WTC11 (cell line): ENCODE measurements around the gene LRRC3C. TPM values are rescaled to one million over a fixed set of nuclear protein-coding genes. Genes with fewer than 3 reads are reported as not detected.

Experiments
- ATAC-seq: fragments of 200-7000 bp; cut with Tn5 transposase; 2 replicates; pipeline ENCODE4 v1.10.0; 2021; ENCODE audit warnings: mild to moderate bottlenecking, moderate library complexity
- Bru-seq: library from RNA; stranded (reverse); fragments of 400-500 nt; gene quantifications from one replicate; lab custom pipeline; 2021; lab: Mats Ljungman, UMichigan
- CTCF ChIA-PET: fragments of 300-600 bp; sonication (Branson Sonifier 250); formaldehyde crosslinking; loops from one replicate; lab custom pipeline; 2021; ENCODE audit warnings: antibody characterized with exemption; lab: Charles Lee
- POLR2A ChIA-PET: fragments of 350-600 bp; sonication (Branson Sonifier 250); formaldehyde crosslinking; loops from one replicate; lab custom pipeline; 2021; ENCODE audit warnings: antibody characterized with exemption; lab: Charles Lee
- DNase-seq: peaks from one replicate; pipeline ENCODE4 v3.0.0; 2021; ENCODE audit warnings: low spot score
- H3K27ac Mint-ChIP-seq: 2 replicates; pipeline ENCODE4 v1.8.0; 2021; ENCODE audit warnings: mixed read lengths
- H3K27me3 Mint-ChIP-seq: 2 replicates; pipeline ENCODE4 v1.8.0; 2021; ENCODE audit warnings: low read depth, mild to moderate bottlenecking, moderate library complexity, mixed read lengths
- H3K36me3 Mint-ChIP-seq: 2 replicates; pipeline ENCODE4 v1.8.0; 2021; ENCODE audit warnings: mixed read lengths
- H3K4me1 Mint-ChIP-seq: 2 replicates; pipeline ENCODE4 v1.8.0; 2022; ENCODE audit warnings: mixed read lengths
- H3K4me3 Mint-ChIP-seq: 2 replicates; pipeline ENCODE4 v1.8.0; 2021; ENCODE audit warnings: mild to moderate bottlenecking, moderate library complexity, mixed read lengths
- H3K9me3 Mint-ChIP-seq: 2 replicates; pipeline ENCODE4 v1.8.0; 2021; ENCODE audit warnings: mixed read lengths
- AFF4 ChIP-seq: sonication (generic); formaldehyde crosslinking; IDR thresholded peaks from 2 replicates; pipeline ENCODE4 v1.8.1; 2023; ENCODE audit warnings: mild to moderate bottlenecking, missing genetic modification reagents, borderline replicate concordance
- ATF3 ChIP-seq: sonication (generic); formaldehyde crosslinking; conservative IDR thresholded peaks from 2 replicates; pipeline ENCODE4 v1.8.1; 2022; ENCODE audit warnings: mild to moderate bottlenecking, missing genetic modification reagents
- CREM ChIP-seq: sonication (generic); formaldehyde crosslinking; IDR thresholded peaks from 2 replicates; pipeline ENCODE4 v1.8.1; 2022; ENCODE audit warnings: mild to moderate bottlenecking, missing genetic modification reagents, moderate library complexity
- ELF4 ChIP-seq: sonication (generic); formaldehyde crosslinking; IDR thresholded peaks from 2 replicates; pipeline ENCODE4 v1.8.1; 2022; ENCODE audit warnings: low read depth, mild to moderate bottlenecking, moderate library complexity, missing genetic modification reagents
- ESRRA ChIP-seq: sonication (generic); formaldehyde crosslinking; IDR thresholded peaks from 2 replicates; pipeline ENCODE4 v1.8.1; 2022; ENCODE audit warnings: mild to moderate bottlenecking, missing genetic modification reagents, borderline replicate concordance
- FOXK1 ChIP-seq: sonication (generic); formaldehyde crosslinking; IDR thresholded peaks from 2 replicates; pipeline ENCODE4 v1.8.0; 2022; ENCODE audit warnings: mild to moderate bottlenecking, moderate library complexity, missing genetic modification reagents
- NR2C2 ChIP-seq: sonication (generic); formaldehyde crosslinking; IDR thresholded peaks from 2 replicates; pipeline ENCODE4 v1.8.0; 2022; ENCODE audit warnings: mild to moderate bottlenecking, missing genetic modification reagents
- PRRX2 ChIP-seq: fragments of 250-450 bp; sonication (Bioruptor Pico); IDR thresholded peaks from 2 replicates; pipeline ENCODE4 v1.8.0; 2021; ENCODE audit warnings: mild to moderate bottlenecking
- RELA ChIP-seq: sonication (generic); formaldehyde crosslinking; IDR thresholded peaks from 2 replicates; pipeline ENCODE4 v1.8.1; 2022; ENCODE audit warnings: missing genetic modification reagents, mild to moderate bottlenecking, borderline replicate concordance
- SP1 ChIP-seq: sonication (generic); formaldehyde crosslinking; conservative IDR thresholded peaks from 2 replicates; pipeline ENCODE4 v1.8.1; 2022; ENCODE audit warnings: missing genetic modification reagents
- TEAD1 ChIP-seq: sonication (generic); formaldehyde crosslinking; IDR thresholded peaks from 2 replicates; pipeline ENCODE4 v1.8.0; 2022; ENCODE audit warnings: mild to moderate bottlenecking, missing genetic modification reagents
- ZBTB21 ChIP-seq: sonication (generic); formaldehyde crosslinking; IDR thresholded peaks from 2 replicates; pipeline ENCODE4 v1.8.1; 2023; ENCODE audit warnings: mild to moderate bottlenecking, missing genetic modification reagents, borderline replicate concordance
- ZNF121 ChIP-seq: sonication (generic); formaldehyde crosslinking; IDR thresholded peaks from 2 replicates; pipeline ENCODE4 v1.8.0; 2023; ENCODE audit warnings: missing genetic modification reagents
- ZNF138 ChIP-seq: sonication (generic); formaldehyde crosslinking; conservative IDR thresholded peaks from 2 replicates; pipeline ENCODE4 v1.8.1; 2022; ENCODE audit warnings: mild to moderate bottlenecking, moderate library complexity, missing genetic modification reagents
- ZNF232 ChIP-seq: sonication (generic); formaldehyde crosslinking; IDR thresholded peaks from 2 replicates; pipeline ENCODE4 v1.8.0; 2022; ENCODE audit warnings: mild to moderate bottlenecking, missing genetic modification reagents
- ZNF263 ChIP-seq: sonication (generic); formaldehyde crosslinking; IDR thresholded peaks from 2 replicates; pipeline ENCODE4 v1.8.1; 2022; ENCODE audit warnings: low read depth, mild to moderate bottlenecking, moderate library complexity, missing genetic modification reagents
- ZNF416 ChIP-seq: fragments of 250-450 bp; sonication (Bioruptor Pico); IDR thresholded peaks from 2 replicates; pipeline ENCODE4 v1.9.0; 2021; ENCODE audit warnings: mild to moderate bottlenecking, inconsistent platforms
- long read RNA-seq, 3 experiments: library from RNA in 1 of 3; library from capped mRNA in 1 of 3; library from polyadenylated mRNA in 1 of 3; unstranded in 2 of 3; stranded (forward) in 1 of 3; transcript quantifications; one replicate each; pipeline ENCODE4 v2.0.0, GENCODE V29; 2021
- total RNA-seq: library from RNA; stranded (reverse); gene quantifications from 3 replicates; pipeline ENCODE4 v1.2.3, GENCODE V29; 2021
- TF ChIP-seq, protein P1 (sequence below): sonication (generic); formaldehyde crosslinking; IDR thresholded peaks from 2 replicates; pipeline ENCODE4 v1.8.1; 2023; ENCODE audit warnings: mild to moderate bottlenecking, missing genetic modification reagents, moderate library complexity
- TF ChIP-seq, protein P2 (sequence below): sonication (generic); formaldehyde crosslinking; IDR thresholded peaks from 2 replicates; pipeline ENCODE4 v1.8.0; 2022; ENCODE audit warnings: mild to moderate bottlenecking, missing genetic modification reagents
- TF ChIP-seq, protein P3 (sequence below): sonication (generic); formaldehyde crosslinking; IDR thresholded peaks from 2 replicates; pipeline ENCODE4 v1.8.0; 2022; ENCODE audit warnings: missing genetic modification reagents
- TF ChIP-seq, protein P4 (sequence below): fragments of 250-450 bp; sonication (Bioruptor Pico); conservative IDR thresholded peaks from 2 replicates; pipeline ENCODE4 v1.9.0; 2021; ENCODE audit warnings: mild to moderate bottlenecking
- TF ChIP-seq, protein P5 (sequence below): fragments of 250-450 bp; sonication (Bioruptor Pico); IDR thresholded peaks from 2 replicates; pipeline ENCODE4 v1.9.0; 2021; ENCODE audit warnings: mild to moderate bottlenecking

The LRRC3C gene
- total RNA-seq (not detected in 3 replicates), Bru-seq, nascent RNA (not detected)
- long read RNA-seq, experiment 1: 0 reads
- long read RNA-seq, experiment 2: 0 reads
- long read RNA-seq, experiment 3: 0 reads

- POLR2A ChIA-PET: interaction anchor here (0.6 to 1.9 kb wide), 2 partner anchors 53 to 86 kb away, joined by 4 to 6 read pairs; partner anchors contain the start of gene PSMD3
- Mint-ChIP-seq H3K36me3 (peaks cover 8% of the 10 kb centered on the region), H3K4me3 (peak within 1 kb of the TSS; percentile 82), H3K4me1 (peaks cover 38% of the 10 kb centered on the region), H3K9me3 (no peaks in the 10 kb centered on the region), H3K27ac (peak within 1 kb of the TSS; percentile 98), H3K27me3 (peaks cover 4% of the 10 kb centered on the region; the same call in 1 of the 2 replicates)
- DNase-seq: peak; percentile 96
- CTCF ChIA-PET: interaction anchor here (0.8 to 2.4 kb wide), 6 partner anchors 15 to 127 kb away, joined by 3 to 8 read pairs (median 3); partner anchors contain the start of gene MED24
- ATAC-seq: peak; percentile 85
- TF ChIP-seq, protein P1, sequence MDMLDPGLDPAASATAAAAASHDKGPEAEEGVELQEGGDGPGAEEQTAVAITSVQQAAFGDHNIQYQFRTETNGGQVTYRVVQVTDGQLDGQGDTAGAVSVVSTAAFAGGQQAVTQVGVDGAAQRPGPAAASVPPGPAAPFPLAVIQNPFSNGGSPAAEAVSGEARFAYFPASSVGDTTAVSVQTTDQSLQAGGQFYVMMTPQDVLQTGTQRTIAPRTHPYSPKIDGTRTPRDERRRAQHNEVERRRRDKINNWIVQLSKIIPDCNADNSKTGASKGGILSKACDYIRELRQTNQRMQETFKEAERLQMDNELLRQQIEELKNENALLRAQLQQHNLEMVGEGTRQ (CRISPR knock-in tag): peak; percentile 36; the same call in 1 of the 2 replicates
- TF ChIP-seq AFF4 (CRISPR knock-in tag) (no peak), ZNF232 (CRISPR knock-in tag) (0 out of 2 replicates have a peak, but pooled peaks have one; percentile 20), ZNF138 (CRISPR knock-in tag) (no peak), ELF4 (CRISPR knock-in tag) (no peak), FOXK1 (peak; percentile 57; the same call in 1 of the 2 replicates), ZNF416 (no peak), TEAD1 (0 out of 2 replicates have a peak, but pooled peaks have one; percentile 28), ESRRA (CRISPR knock-in tag) (no peak), ATF3 (CRISPR knock-in tag) (no peak), NR2C2 (CRISPR knock-in tag) (no peak), ZBTB21 (CRISPR knock-in tag) (0 out of 2 replicates have a peak, but pooled peaks have one; percentile 30), SP1 (CRISPR knock-in tag) (peak; percentile 84), ZNF263 (no peak), CREM (peak; percentile 99), PRRX2 (CRISPR knock-in tag) (no peak), RELA (CRISPR knock-in tag) (no peak), ZNF121 (CRISPR knock-in tag) (no peak)
- TF ChIP-seq, protein P2, sequence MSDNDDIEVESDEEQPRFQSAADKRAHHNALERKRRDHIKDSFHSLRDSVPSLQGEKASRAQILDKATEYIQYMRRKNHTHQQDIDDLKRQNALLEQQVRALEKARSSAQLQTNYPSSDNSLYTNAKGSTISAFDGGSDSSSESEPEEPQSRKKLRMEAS (CRISPR knock-in tag): 0 out of 2 replicates have a peak, but pooled peaks have one; percentile 29
- TF ChIP-seq, protein P3, sequence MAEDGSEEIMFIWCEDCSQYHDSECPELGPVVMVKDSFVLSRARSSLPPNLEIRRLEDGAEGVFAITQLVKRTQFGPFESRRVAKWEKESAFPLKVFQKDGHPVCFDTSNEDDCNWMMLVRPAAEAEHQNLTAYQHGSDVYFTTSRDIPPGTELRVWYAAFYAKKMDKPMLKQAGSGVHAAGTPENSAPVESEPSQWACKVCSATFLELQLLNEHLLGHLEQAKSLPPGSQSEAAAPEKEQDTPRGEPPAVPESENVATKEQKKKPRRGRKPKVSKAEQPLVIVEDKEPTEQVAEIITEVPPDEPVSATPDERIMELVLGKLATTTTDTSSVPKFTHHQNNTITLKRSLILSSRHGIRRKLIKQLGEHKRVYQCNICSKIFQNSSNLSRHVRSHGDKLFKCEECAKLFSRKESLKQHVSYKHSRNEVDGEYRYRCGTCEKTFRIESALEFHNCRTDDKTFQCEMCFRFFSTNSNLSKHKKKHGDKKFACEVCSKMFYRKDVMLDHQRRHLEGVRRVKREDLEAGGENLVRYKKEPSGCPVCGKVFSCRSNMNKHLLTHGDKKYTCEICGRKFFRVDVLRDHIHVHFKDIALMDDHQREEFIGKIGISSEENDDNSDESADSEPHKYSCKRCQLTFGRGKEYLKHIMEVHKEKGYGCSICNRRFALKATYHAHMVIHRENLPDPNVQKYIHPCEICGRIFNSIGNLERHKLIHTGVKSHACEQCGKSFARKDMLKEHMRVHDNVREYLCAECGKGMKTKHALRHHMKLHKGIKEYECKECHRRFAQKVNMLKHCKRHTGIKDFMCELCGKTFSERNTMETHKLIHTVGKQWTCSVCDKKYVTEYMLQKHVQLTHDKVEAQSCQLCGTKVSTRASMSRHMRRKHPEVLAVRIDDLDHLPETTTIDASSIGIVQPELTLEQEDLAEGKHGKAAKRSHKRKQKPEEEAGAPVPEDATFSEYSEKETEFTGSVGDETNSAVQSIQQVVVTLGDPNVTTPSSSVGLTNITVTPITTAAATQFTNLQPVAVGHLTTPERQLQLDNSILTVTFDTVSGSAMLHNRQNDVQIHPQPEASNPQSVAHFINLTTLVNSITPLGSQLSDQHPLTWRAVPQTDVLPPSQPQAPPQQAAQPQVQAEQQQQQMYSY (CRISPR knock-in tag): 0 out of 2 replicates have a peak, but pooled peaks have one; percentile 25
- TF ChIP-seq, protein P4, sequence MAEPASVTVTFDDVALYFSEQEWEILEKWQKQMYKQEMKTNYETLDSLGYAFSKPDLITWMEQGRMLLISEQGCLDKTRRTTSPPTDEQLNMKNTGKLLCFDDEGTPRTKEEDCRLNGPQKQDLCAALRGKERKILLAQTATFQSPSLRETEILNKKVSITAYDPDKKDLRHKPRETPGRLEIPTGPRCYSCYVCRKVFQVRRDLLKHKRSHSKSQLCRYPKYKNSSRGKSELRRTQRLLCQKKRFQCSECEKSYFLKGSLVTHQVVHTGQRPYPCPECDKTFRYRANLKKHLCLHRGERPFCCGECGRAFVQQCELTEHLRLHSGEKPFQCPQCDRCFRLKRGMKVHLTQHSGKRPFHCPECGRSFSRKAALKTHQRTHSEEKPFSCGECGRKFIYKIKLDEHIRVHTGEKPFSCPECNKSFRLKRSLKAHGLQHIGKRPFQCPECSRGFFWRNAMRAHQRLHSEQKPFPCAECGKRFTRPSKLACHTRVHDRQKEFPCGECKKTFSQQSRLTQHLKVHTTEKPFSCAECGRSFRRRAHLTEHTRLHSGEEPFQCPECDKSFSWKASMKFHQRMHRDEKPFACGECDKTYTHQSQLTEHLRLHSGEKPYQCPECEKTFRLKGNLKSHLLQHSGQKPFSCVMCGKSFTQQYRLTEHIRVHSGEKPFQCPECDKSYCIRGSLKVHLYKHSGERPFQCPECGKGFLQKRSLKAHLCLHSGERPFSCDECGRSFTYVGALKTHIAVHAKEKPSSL (CRISPR knock-in tag): no peak
- TF ChIP-seq, protein P5, sequence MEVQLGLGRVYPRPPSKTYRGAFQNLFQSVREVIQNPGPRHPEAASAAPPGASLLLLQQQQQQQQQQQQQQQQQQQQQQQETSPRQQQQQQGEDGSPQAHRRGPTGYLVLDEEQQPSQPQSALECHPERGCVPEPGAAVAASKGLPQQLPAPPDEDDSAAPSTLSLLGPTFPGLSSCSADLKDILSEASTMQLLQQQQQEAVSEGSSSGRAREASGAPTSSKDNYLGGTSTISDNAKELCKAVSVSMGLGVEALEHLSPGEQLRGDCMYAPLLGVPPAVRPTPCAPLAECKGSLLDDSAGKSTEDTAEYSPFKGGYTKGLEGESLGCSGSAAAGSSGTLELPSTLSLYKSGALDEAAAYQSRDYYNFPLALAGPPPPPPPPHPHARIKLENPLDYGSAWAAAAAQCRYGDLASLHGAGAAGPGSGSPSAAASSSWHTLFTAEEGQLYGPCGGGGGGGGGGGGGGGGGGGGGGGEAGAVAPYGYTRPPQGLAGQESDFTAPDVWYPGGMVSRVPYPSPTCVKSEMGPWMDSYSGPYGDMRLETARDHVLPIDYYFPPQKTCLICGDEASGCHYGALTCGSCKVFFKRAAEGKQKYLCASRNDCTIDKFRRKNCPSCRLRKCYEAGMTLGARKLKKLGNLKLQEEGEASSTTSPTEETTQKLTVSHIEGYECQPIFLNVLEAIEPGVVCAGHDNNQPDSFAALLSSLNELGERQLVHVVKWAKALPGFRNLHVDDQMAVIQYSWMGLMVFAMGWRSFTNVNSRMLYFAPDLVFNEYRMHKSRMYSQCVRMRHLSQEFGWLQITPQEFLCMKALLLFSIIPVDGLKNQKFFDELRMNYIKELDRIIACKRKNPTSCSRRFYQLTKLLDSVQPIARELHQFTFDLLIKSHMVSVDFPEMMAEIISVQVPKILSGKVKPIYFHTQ (CRISPR knock-in tag): no peak
Measured at GRCh38 chr17:39927101-39927928, at the start of gene LRRC3C, which contains the start of gene ORMDL3. LRRC3C (plus strand) TSS chr17:39927732; CDS start chr17:39941524, 13,792 bp downstream. ORMDL3 (minus strand) TSS chr17:39927601; CDS start chr17:39924203, 3,398 bp downstream.
